Smooth muscle cell (in vitro differentiated cells): ENCODE measurements around the gene GNB1. TPM values are rescaled to one million over a fixed set of nuclear protein-coding genes. Genes with fewer than 3 reads are reported as not detected.

Experiments
- DNase-seq: peaks from one replicate; lab custom pipeline; 2025; ENCODE audit not compliant: unreplicated experiment; lab: John Stamatoyannopoulos, UW
- H2AFZ ChIP-seq: fragments of 200-600 bp; sonication (generic); 2 replicates; pipeline ENCODE4 v1.6.0; 2016; ENCODE audit warnings: antibody characterized with exemption, low read depth, mild to moderate bottlenecking
- H3F3A ChIP-seq: fragments of 200-600 bp; sonication (generic); 2 replicates; pipeline ENCODE4 v1.6.0; 2017; ENCODE audit warnings: antibody characterized with exemption, low read depth
- H3K27ac ChIP-seq: fragments of 200-600 bp; sonication (generic); 2 replicates; pipeline ENCODE4 v1.5.1; 2016; ENCODE audit warnings: low read depth, mild to moderate bottlenecking
- H3K27me3 ChIP-seq: fragments of 200-600 bp; sonication (generic); 2 replicates; pipeline ENCODE4 v1.6.1; 2016; ENCODE audit warnings: low read depth, mild to moderate bottlenecking
- H3K36me3 ChIP-seq: fragments of 200-600 bp; sonication (generic); 2 replicates; pipeline ENCODE4 v1.5.1; 2016; ENCODE audit warnings: low read depth
- H3K4me1 ChIP-seq: fragments of 200-600 bp; sonication (generic); 2 replicates; pipeline ENCODE4 v1.5.1; 2016; ENCODE audit warnings: low read depth
- H3K4me2 ChIP-seq: fragments of 200-600 bp; sonication (generic); 2 replicates; pipeline ENCODE4 v1.6.0; 2016; ENCODE audit warnings: mild to moderate bottlenecking
- H3K4me3 ChIP-seq: fragments of 200-600 bp; sonication (generic); 2 replicates; pipeline ENCODE4 v1.5.1; 2016; ENCODE audit warnings: mild to moderate bottlenecking
- H3K79me2 ChIP-seq: fragments of 200-600 bp; sonication (generic); 2 replicates; pipeline ENCODE4 v1.6.0; 2016; ENCODE audit warnings: low read depth, mild to moderate bottlenecking
- H3K9ac ChIP-seq: fragments of 200-600 bp; sonication (generic); 2 replicates; pipeline ENCODE4 v1.6.0; 2016; ENCODE audit warnings: low read depth
- H3K9me3 ChIP-seq: fragments of 200-600 bp; sonication (generic); replicated peaks from 2 replicates; pipeline ENCODE4 v1.5.1; 2016; ENCODE audit warnings: low read depth
- H4K20me1 ChIP-seq: fragments of 200-600 bp; sonication (generic); 2 replicates; pipeline ENCODE4 v1.6.0; 2016; ENCODE audit warnings: low read depth
- CTCF ChIP-seq: fragments of 200-600 bp; sonication (generic); IDR thresholded peaks from 2 replicates; pipeline ENCODE4 v1.5.1; 2017; ENCODE audit warnings: borderline replicate concordance, mild to moderate bottlenecking, antibody characterized with exemption; ENCODE audit not compliant: insufficient read depth, poor library complexity, severe bottlenecking
- WGBS: methylation state at CpG from one replicate; pipeline ENCODE4 v1.1.7; 2016; ENCODE audit warnings: low lambda C conversion rate; 5-methylcytosine and 5-hydroxymethylcytosine counted together
- polyA plus RNA-seq: library from polyadenylated mRNA; unstranded; fragments of >200 nt; fragmentation: Nextera tagmentation; extraction: Ambion mirVana; gene quantifications from 2 replicates; pipeline ENCODE4 v1.2.1, GENCODE V29; 2016
- total RNA-seq: library from RNA; depleted of rRNA; stranded (reverse); fragments of >200 nt; gene quantifications from 2 replicates; pipeline ENCODE4 v1.2.3, GENCODE V29; 2014

Gene GNB1
- total and polyA plus RNA-seq, 2 experiments from 2014 or later: 208 to 293 TPM

- no peaks in the 10 kb centered on the region for H3K27me3 ChIP-seq
- H2AFZ ChIP-seq: no peak overlapping the region
- H3K36me3 ChIP-seq: peaks cover 9% of the 10 kb centered on the region
- WGBS: 96% methylated on average over 7 of the region's 7 CpGs
- H4K20me1 ChIP-seq: peaks cover 57% of the 10 kb centered on the region
- no peaks in the 10 kb centered on the region for H3K9me3 ChIP-seq
- H3F3A ChIP-seq: peaks cover 28% of the 10 kb centered on the region
- no peak overlapping the region for H3K4me2 ChIP-seq
- H3K79me2 ChIP-seq: peaks cover 15% of the 10 kb centered on the region
- no peak overlapping the region for H3K4me3 ChIP-seq
- peaks cover 21% of the 10 kb centered on the region for H3K4me1 ChIP-seq
- H3K27ac ChIP-seq: no peak overlapping the region
- H3K9ac ChIP-seq: no peak overlapping the region
- no peak for DNase-seq
- TF ChIP-seq CTCF: no peak
Observed at GRCh38 chr1:1781526-1781903, 109.4 kb downstream of the GNB1 start.

- peaks cover 5% of the 10 kb centered on the region for H3K36me3 ChIP-seq
- H3K27me3 ChIP-seq: no peaks in the 10 kb centered on the region
- H3K9me3 ChIP-seq: no peaks in the 10 kb centered on the region
- no peak overlapping the region for H3K9ac ChIP-seq
- no peak overlapping the region for H3K27ac ChIP-seq
- H3K4me3 ChIP-seq: no peak overlapping the region
- H2AFZ ChIP-seq: no peak overlapping the region
- H3F3A ChIP-seq: peaks cover 23% of the 10 kb centered on the region
- no peak for DNase-seq
- no peak for TF ChIP-seq CTCF
- H3K4me2 ChIP-seq: no peak overlapping the region
- peaks cover 57% of the 10 kb centered on the region for H4K20me1 ChIP-seq
- peaks cover 22% of the 10 kb centered on the region for H3K79me2 ChIP-seq
- peaks cover 21% of the 10 kb centered on the region for H3K4me1 ChIP-seq
- WGBS: 88% methylated on average over 7 of the region's 7 CpGs
Observed at GRCh38 chr1:1780598-1781525, 110.0 kb downstream of the GNB1 start.

GRCh38 chr1:1779691-1780597, 110.9 kb downstream of the GNB1 start:
- peaks cover 56% of the 10 kb centered on the region for H4K20me1 ChIP-seq
- no peak for DNase-seq
- H2AFZ ChIP-seq: no peak overlapping the region
- H3K9ac ChIP-seq: no peak overlapping the region
- TF ChIP-seq CTCF: no peak
- H3K27ac ChIP-seq: no peak overlapping the region
- H3K4me3 ChIP-seq: no peak overlapping the region
- H3K9me3 ChIP-seq: no peaks in the 10 kb centered on the region
- peaks cover 21% of the 10 kb centered on the region for H3K4me1 ChIP-seq
- H3F3A ChIP-seq: peaks cover 15% of the 10 kb centered on the region
- peaks cover under 1% of the 10 kb centered on the region for H3K36me3 ChIP-seq
- no peaks in the 10 kb centered on the region for H3K27me3 ChIP-seq
- H3K4me2 ChIP-seq: no peak overlapping the region
- peaks cover 31% of the 10 kb centered on the region for H3K79me2 ChIP-seq
- 51% methylated on average over 19 of the region's 19 CpGs for WGBS
